HepG2 (cell line): ENCODE results near the gene PGR. TPM values are rescaled to one million over a fixed set of nuclear protein-coding genes. Genes with fewer than 3 reads are reported as not detected.

ENCODE experiments used
- ATAC-seq: fragments of 200-7000 bp; cut with Tn5 transposase; 3 replicates; pipeline ENCODE4 v1.9.1; 2020; ENCODE audit warnings: mild to moderate bottlenecking, moderate library complexity
- BruUV-seq: library from RNA; stranded (reverse); fragments of 400-500 nt; replicated peaks from 2 replicates; lab custom pipeline; 2021; lab: Mats Ljungman, UMichigan
- CTCF ChIA-PET: fragments of 300-600 bp; formaldehyde crosslinking; extraction: SDS; loops from one replicate; lab custom pipeline; 2021; ENCODE audit warnings: low total read pairs, inconsistent platforms, low intra/inter-chr PET ratio; lab: Yijun Ruan, JAX
- POLR2A ChIA-PET: fragments of 350-600 bp; sonication (Branson Sonifier 250); formaldehyde crosslinking; loops from one replicate; lab custom pipeline; 2020; ENCODE audit warnings: antibody characterized with exemption, inconsistent platforms; lab: Yijun Ruan, JAX
- DNase-seq: peaks from one replicate; pipeline ENCODE4 v3.0.0-alpha.2; 2015; ENCODE audit warnings: low spot score
- FAIRE-seq: peaks from 3 replicates; lab custom pipeline; 2011; peaks lifted over from hg19 to GRCh38; lab: Jason Lieb, UNC
- H2AFZ ChIP-seq: one replicate; pipeline ENCODE4 v1.6.1; 2011; ENCODE audit warnings: low read length, inconsistent platforms
- H3K27ac ChIP-seq: fragments of 300-600 bp; 3 replicates; pipeline ENCODE4 v1.8.0; 2011; ENCODE audit warnings: mixed run types, mild to moderate bottlenecking, mixed read lengths, low read length, inconsistent platforms; ENCODE audit not compliant: insufficient read depth; ENCODE audit errors: extremely low read length
- H3K27me3 ChIP-seq, 2 experiments: fragments of 200-600 bp in 1 of 2; 2 replicates in 1 of 2; 3 replicates in 1 of 2; pipeline versions ENCODE4 v1.6.0 to v1.8.0; 2011; ENCODE audit warnings: low read length in 2 of 2, mild to moderate bottlenecking in 2 of 2, moderate library complexity in 2 of 2, inconsistent platforms in 1 of 2; ENCODE audit not compliant: insufficient read depth in 2 of 2, control insufficient read depth in 1 of 2
- H3K36me3 ChIP-seq, 2 experiments: fragments of 200-600 bp in 1 of 2; replicated peaks in 1 of 2; 2 replicates in 1 of 2; 3 replicates in 1 of 2; pipeline versions ENCODE4 v1.5.1 to v1.8.0; 2011; ENCODE audit warnings: low read length in 2 of 2, inconsistent platforms in 1 of 2; ENCODE audit not compliant: insufficient read depth in 2 of 2, control insufficient read depth in 1 of 2
- H3K4me1 ChIP-seq: 2 replicates; pipeline ENCODE4 v1.5.1; 2012; ENCODE audit warnings: low read length, inconsistent platforms; ENCODE audit not compliant: insufficient read depth
- H3K4me2 ChIP-seq: 2 replicates; pipeline ENCODE4 v1.6.0; 2011; ENCODE audit warnings: low read depth, low read length, inconsistent platforms
- H3K4me3 ChIP-seq, 3 experiments: fragments of 200-600 bp in 1 of 3; sonication (generic), shearing (Covaris generic) in 1 of 3; replicated peaks in 1 of 3; 2 replicates each; pipeline ENCODE4 v1.5.1; 2011 to 2016; ENCODE audit warnings: low read length in 3 of 3, inconsistent platforms in 2 of 3, low read depth in 2 of 3, mild to moderate bottlenecking in 2 of 3, control low read depth in 1 of 3, mixed read lengths in 1 of 3; ENCODE audit not compliant: insufficient read depth in 1 of 3
- H3K79me2 ChIP-seq: one replicate; pipeline ENCODE4 v1.6.1; 2011; ENCODE audit warnings: low read length, inconsistent platforms; ENCODE audit not compliant: insufficient read depth
- H3K9ac ChIP-seq: 2 replicates; pipeline ENCODE4 v1.6.0; 2011; ENCODE audit warnings: mild to moderate bottlenecking, low read depth, low read length, inconsistent platforms; ENCODE audit not compliant: insufficient read depth
- H3K9me3 ChIP-seq: 2 replicates; pipeline ENCODE4 v1.5.1; 2012; ENCODE audit warnings: mild to moderate bottlenecking, low read length
- H4K20me1 ChIP-seq: 2 replicates; pipeline ENCODE4 v1.6.0; 2011; ENCODE audit warnings: inconsistent platforms, mild to moderate bottlenecking, low read length, moderate library complexity; ENCODE audit not compliant: insufficient read depth
- CENPX ChIP-seq: sonication (generic); formaldehyde crosslinking; IDR thresholded peaks from 2 replicates; pipeline ENCODE4 v1.9.0; 2021; ENCODE audit warnings: mild to moderate bottlenecking, missing genetic modification reagents, moderate library complexity
- E2F2 ChIP-seq: sonication (generic); formaldehyde crosslinking; IDR thresholded peaks from 2 replicates; pipeline ENCODE4 v1.4.0; 2020; ENCODE audit warnings: missing genetic modification reagents, borderline replicate concordance
- FOXK2 ChIP-seq: fragments of 450-650 bp; IDR thresholded peaks from 2 replicates; pipeline ENCODE4 v1.6.1; 2016
- GPN1 ChIP-seq: sonication (generic); formaldehyde crosslinking; IDR thresholded peaks from 2 replicates; pipeline ENCODE4 v1.5.1; 2020; ENCODE audit warnings: missing genetic modification reagents, borderline replicate concordance
- HMG20B ChIP-seq: conservative IDR thresholded peaks from 2 replicates; pipeline ENCODE4 v1.6.1; 2016; ENCODE audit warnings: missing genetic modification reagents, missing compliant biosample characterization
- HNF4G ChIP-seq, 2 experiments: sonication (generic) in 1 of 2; formaldehyde crosslinking in 1 of 2; IDR thresholded peaks; 2 replicates each; pipeline versions ENCODE4 v1.4.0 to v1.6.1; 2011 to 2020; ENCODE audit warnings: borderline replicate concordance in 2 of 2, low read depth in 2 of 2, mild to moderate bottlenecking in 2 of 2, low read length in 1 of 2, missing genetic modification reagents in 1 of 2, moderate library complexity in 1 of 2
- KAT7 ChIP-seq: IDR thresholded peaks from 2 replicates; pipeline ENCODE4 v1.6.1; 2018; ENCODE audit warnings: borderline replicate concordance, missing compliant biosample characterization
- KLF15 ChIP-seq: sonication (generic); formaldehyde crosslinking; IDR thresholded peaks from 2 replicates; pipeline ENCODE4 v1.8.1; 2023; ENCODE audit warnings: borderline replicate concordance, mild to moderate bottlenecking, inconsistent platforms, missing genetic modification reagents, mixed read lengths
- NFKB2 ChIP-seq: sonication (generic); formaldehyde crosslinking; IDR thresholded peaks from 2 replicates; pipeline ENCODE4 v1.4.0; 2020; ENCODE audit warnings: missing genetic modification reagents, borderline replicate concordance
- RXRA ChIP-seq: sonication (generic); formaldehyde crosslinking; IDR thresholded peaks from 2 replicates; pipeline ENCODE4 v1.5.1; 2020; ENCODE audit warnings: missing genetic modification reagents
- SMC3 ChIP-seq: IDR thresholded peaks from 2 replicates; pipeline ENCODE4 v1.6.1; 2011; ENCODE audit warnings: low read length, improper control_type of control experiment
- TARDBP ChIP-seq: sonication (generic); formaldehyde crosslinking; IDR thresholded peaks from 2 replicates; pipeline ENCODE4 v1.8.0; 2022; ENCODE audit warnings: mild to moderate bottlenecking, missing genetic modification reagents
- ZFY ChIP-seq: sonication (generic); formaldehyde crosslinking; IDR thresholded peaks from 2 replicates; pipeline ENCODE4 v1.4.0; 2020; ENCODE audit warnings: missing genetic modification reagents
- ZNF124 ChIP-seq: sonication (generic); formaldehyde crosslinking; IDR thresholded peaks from 2 replicates; pipeline ENCODE4 v1.4.0; 2020; ENCODE audit warnings: missing genetic modification reagents
- ZNF468 ChIP-seq: sonication (generic); formaldehyde crosslinking; IDR thresholded peaks from 2 replicates; pipeline ENCODE4 v1.8.0; 2022; ENCODE audit warnings: mild to moderate bottlenecking, moderate library complexity, missing genetic modification reagents
- ZNF484 ChIP-seq: sonication (generic); formaldehyde crosslinking; IDR thresholded peaks from 2 replicates; pipeline ENCODE4 v1.5.1; 2020; ENCODE audit warnings: mild to moderate bottlenecking, low read depth, missing genetic modification reagents, borderline replicate concordance
- ZNF598 ChIP-seq: sonication (generic); formaldehyde crosslinking; IDR thresholded peaks from 2 replicates; pipeline ENCODE4 v1.5.1; 2020; ENCODE audit warnings: mild to moderate bottlenecking, missing genetic modification reagents, borderline replicate concordance
- ZSCAN29 ChIP-seq: sonication (generic); formaldehyde crosslinking; conservative IDR thresholded peaks from 2 replicates; pipeline ENCODE4 v1.4.0; 2020; ENCODE audit warnings: mild to moderate bottlenecking, missing genetic modification reagents
- WGBS: methylation state at CpG from one replicate; pipeline ENCODE4 v1.1.6; 2017; ENCODE audit warnings: low lambda C conversion rate; 5-methylcytosine and 5-hydroxymethylcytosine counted together
- in situ Hi-C: cut with HindIII; loops from 2 replicates; pipeline ENCODE4 v1.10.0; 2017; ENCODE audit warnings: low pct_unique_long_range_greater_than_20kb; ENCODE audit not compliant: extremely low pct_ligation_motif_present
- intact Hi-C: fragments of 100-400 bp; cut with micrococcal nuclease; formaldehyde crosslinking; loops from one replicate; pipeline ENCODE4 v1.10.0; 2022; ENCODE audit not compliant: unreplicated experiment
- polyA plus RNA-seq, 8 experiments: library from polyadenylated mRNA; depleted of rRNA in 3 of 8; stranded (reverse) in 7 of 8; unstranded in 1 of 8; fragments of >200 nt; fragmentation: Illumina TruSeq in 4 of 8; extraction: Trizol in 4 of 8; gene quantifications; 2 replicates each; pipeline versions ENCODE4 v1.2.1 to v1.2.3, GENCODE V29; 2011 to 2016; ENCODE audit warnings: low read depth in 4 of 8, missing spikeins in 1 of 8, mixed read lengths in 1 of 8; ENCODE audit not compliant: insufficient read depth in 1 of 8
- total RNA-seq, 5 experiments: library from RNA; depleted of rRNA; stranded (reverse); fragments of >200 nt; fragmentation: Illumina TruSeq; extraction: Trizol; gene quantifications; 2 replicates each; pipeline ENCODE4 v1.2.3, GENCODE V29; 2016; ENCODE audit warnings: low read depth in 1 of 5
- TF ChIP-seq, protein P1 (sequence below): sonication (generic); formaldehyde crosslinking; IDR thresholded peaks from 2 replicates; pipeline ENCODE4 v1.8.0; 2022; ENCODE audit warnings: mild to moderate bottlenecking, missing genetic modification reagents, moderate library complexity

The PGR gene
- total and polyA plus RNA-seq, 2 of the 13 experiments (the other 11 are each of a cell fraction or from before 2014, with no cell fraction given), result not detected

DNA sequence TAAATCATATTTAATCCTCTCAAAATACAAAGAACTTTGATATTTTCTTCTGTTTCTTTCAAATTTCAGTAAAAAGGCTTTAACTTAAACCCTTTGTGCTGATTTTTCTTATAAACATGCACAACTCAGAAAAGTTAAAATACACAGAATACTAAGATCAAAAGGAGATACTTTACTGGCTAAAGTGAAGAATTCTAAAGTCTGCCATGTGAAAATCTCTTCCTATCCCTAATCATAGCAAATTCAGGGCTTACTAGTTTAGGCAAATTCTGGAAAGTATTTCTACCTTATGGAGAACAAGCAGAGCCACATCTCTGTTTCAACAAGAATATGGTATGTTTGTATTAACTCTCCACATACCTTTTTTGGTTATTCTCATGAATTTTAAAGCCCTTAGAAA is 96.6 kb downstream of the PGR start:
- no peaks in the 10 kb centered on the region for H3K36me3 ChIP-seq
- FAIRE-seq (no peak), DNase-seq (no peak), ATAC-seq (no peak)
- no peaks in the 10 kb centered on the region for H4K20me1 ChIP-seq
- POLR2A ChIA-PET, result no interaction called here
- H2AFZ ChIP-seq, result no peak overlapping the region
- no peak overlapping the region for H3K9ac ChIP-seq
- H3K4me2 ChIP-seq, result no peak overlapping the region
- no peaks in the 10 kb centered on the region for H3K4me1 ChIP-seq
- in situ Hi-C loops, result no loop called here
- H3K9me3 ChIP-seq, result no peaks in the 10 kb centered on the region
- no peak overlapping the region for H3K4me3 ChIP-seq
- CTCF ChIA-PET, result no interaction called here
- TF ChIP-seq HNF4G (IDR thresholded peaks at IDR 0.05; ENCODE audit: borderline replicate concordance, low read depth, low read length) (no peak), HNF4G (CRISPR knock-in tag; IDR thresholded peaks at IDR 0.05; ENCODE audit: borderline replicate concordance, low read depth) (no peak), ZNF484 (no peak), CENPX (no peak), E2F2 (CRISPR knock-in tag) (no peak), ZNF124 (CRISPR knock-in tag) (no peak), HMG20B (no peak), ZFY (no peak), SMC3 (no peak), NFKB2 (CRISPR knock-in tag) (no peak)
- TF ChIP-seq, all 625 proteins: peak for 0
- no peaks in the 10 kb centered on the region for H3K79me2 ChIP-seq
- no peaks in the 10 kb centered on the region; a peak in 1 of 5 replicates for H3K27me3 ChIP-seq
- no TSS peak for BruUV-seq
- H3K27ac ChIP-seq, result no peak overlapping the region
- intact Hi-C loops, result no loop called here

GRCh38 chr11:101031713-101032112 is 97.9 kb downstream of the PGR start:
- Histone ChIP-seq H3K4me2 (no peak overlapping the region), H3K36me3 (no peaks in the 10 kb centered on the region), H2AFZ (no peak overlapping the region), H3K79me2 (no peaks in the 10 kb centered on the region), H3K4me1 (no peaks in the 10 kb centered on the region), H4K20me1 (no peaks in the 10 kb centered on the region), H3K4me3 (no peak overlapping the region), H3K9ac (no peak overlapping the region), H3K27me3 (no peaks in the 10 kb centered on the region; a peak in 1 of 5 replicates), H3K9me3 (no peaks in the 10 kb centered on the region), H3K27ac (no peak overlapping the region)
- no peak for FAIRE-seq
- in situ Hi-C loops (no loop called here), intact Hi-C loops (no loop called here)
- POLR2A ChIA-PET, result no interaction called here
- no TSS peak for BruUV-seq
- no peak for DNase-seq
- no peak for ATAC-seq
- CTCF ChIA-PET, result no interaction called here
- WGBS, result 2% methylated on average over 3 of the region's 3 CpGs
- TF ChIP-seq KAT7 (no peak), GPN1 (CRISPR knock-in tag) (no peak), ZSCAN29 (CRISPR knock-in tag) (no peak), TARDBP (no peak), ZNF468 (CRISPR knock-in tag) (no peak), FOXK2 (no peak), ZNF598 (CRISPR knock-in tag) (no peak), KLF15 (no peak), RXRA (CRISPR knock-in tag) (no peak)
- TF ChIP-seq, protein P1, sequence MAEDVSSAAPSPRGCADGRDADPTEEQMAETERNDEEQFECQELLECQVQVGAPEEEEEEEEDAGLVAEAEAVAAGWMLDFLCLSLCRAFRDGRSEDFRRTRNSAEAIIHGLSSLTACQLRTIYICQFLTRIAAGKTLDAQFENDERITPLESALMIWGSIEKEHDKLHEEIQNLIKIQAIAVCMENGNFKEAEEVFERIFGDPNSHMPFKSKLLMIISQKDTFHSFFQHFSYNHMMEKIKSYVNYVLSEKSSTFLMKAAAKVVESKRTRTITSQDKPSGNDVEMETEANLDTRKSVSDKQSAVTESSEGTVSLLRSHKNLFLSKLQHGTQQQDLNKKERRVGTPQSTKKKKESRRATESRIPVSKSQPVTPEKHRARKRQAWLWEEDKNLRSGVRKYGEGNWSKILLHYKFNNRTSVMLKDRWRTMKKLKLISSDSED (CRISPR knock-in tag), result no peak
